ENCODE results near the gene IPPK.

The IPPK gene

DNA sequence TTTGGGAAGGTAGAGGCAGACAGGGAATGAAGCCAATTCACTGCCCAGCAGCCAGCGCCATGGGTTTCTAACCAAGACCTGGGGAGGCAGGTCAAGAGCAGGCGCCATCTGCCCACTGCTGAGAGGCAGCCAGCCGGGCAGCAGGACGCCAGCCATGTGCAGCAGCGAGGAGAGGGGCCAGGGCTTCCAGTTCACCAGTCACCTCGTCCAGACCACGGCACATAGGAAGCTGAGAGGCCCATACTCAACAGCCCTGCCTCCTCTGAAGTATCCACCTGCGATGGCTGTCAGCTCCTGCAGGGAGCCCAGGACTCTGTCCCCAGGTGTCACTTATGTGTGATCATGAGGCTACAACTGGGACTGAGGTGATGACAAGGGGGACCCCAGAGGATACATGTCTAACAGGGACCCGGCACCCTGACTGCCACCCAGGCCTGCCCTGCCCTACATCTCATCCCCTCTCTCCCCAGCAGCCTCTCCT lies 30.1 kb downstream of the IPPK start:
- Histone ChIP-seq H3K9me2 (ENCODE audit: low read depth, low read length) (no peaks in the 10 kb centered on the region), H3K27ac (ENCODE audit: low read depth, low read length, poor library complexity, severe bottlenecking) (no peak overlapping the region), H3K4me1 (ENCODE audit: insufficient read depth, low read length, severe bottlenecking) (no peaks in the 10 kb centered on the region), H3F3A (ENCODE audit: insufficient read depth, low read length) (no peaks in the 10 kb centered on the region), H4K20me1 (ENCODE audit: insufficient read depth, low read length) (no peaks in the 10 kb centered on the region), H2AFZ (ENCODE audit: low read length) (no peak overlapping the region), H3K4me3 (ENCODE audit: low read depth, low read length, poor library complexity, severe bottlenecking) (no peak overlapping the region), H3K9me3 (ENCODE audit: low read length) (no peaks in the 10 kb centered on the region), H3K79me2 (ENCODE audit: insufficient read depth, low read length) (no peaks in the 10 kb centered on the region), H3K9ac (ENCODE audit: low read length) (no peak overlapping the region), H3K36me3 (ENCODE audit: insufficient read depth, low read length) (peaks cover 94% of the 10 kb centered on the region), H3K27me3 (ENCODE audit: insufficient read depth, low read length) (no peaks in the 10 kb centered on the region), H3K4me2 (ENCODE audit: low read length) (no peak overlapping the region)
- TF ChIP-seq EZH2 (IDR thresholded peaks at IDR 0.05; ENCODE audit: borderline replicate concordance, low read length) = no peak
- TF ChIP-seq, protein P1, sequence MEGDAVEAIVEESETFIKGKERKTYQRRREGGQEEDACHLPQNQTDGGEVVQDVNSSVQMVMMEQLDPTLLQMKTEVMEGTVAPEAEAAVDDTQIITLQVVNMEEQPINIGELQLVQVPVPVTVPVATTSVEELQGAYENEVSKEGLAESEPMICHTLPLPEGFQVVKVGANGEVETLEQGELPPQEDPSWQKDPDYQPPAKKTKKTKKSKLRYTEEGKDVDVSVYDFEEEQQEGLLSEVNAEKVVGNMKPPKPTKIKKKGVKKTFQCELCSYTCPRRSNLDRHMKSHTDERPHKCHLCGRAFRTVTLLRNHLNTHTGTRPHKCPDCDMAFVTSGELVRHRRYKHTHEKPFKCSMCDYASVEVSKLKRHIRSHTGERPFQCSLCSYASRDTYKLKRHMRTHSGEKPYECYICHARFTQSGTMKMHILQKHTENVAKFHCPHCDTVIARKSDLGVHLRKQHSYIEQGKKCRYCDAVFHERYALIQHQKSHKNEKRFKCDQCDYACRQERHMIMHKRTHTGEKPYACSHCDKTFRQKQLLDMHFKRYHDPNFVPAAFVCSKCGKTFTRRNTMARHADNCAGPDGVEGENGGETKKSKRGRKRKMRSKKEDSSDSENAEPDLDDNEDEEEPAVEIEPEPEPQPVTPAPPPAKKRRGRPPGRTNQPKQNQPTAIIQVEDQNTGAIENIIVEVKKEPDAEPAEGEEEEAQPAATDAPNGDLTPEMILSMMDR (IDR thresholded peaks at IDR 0.05; ENCODE audit: low read length) = no peak

DNA sequence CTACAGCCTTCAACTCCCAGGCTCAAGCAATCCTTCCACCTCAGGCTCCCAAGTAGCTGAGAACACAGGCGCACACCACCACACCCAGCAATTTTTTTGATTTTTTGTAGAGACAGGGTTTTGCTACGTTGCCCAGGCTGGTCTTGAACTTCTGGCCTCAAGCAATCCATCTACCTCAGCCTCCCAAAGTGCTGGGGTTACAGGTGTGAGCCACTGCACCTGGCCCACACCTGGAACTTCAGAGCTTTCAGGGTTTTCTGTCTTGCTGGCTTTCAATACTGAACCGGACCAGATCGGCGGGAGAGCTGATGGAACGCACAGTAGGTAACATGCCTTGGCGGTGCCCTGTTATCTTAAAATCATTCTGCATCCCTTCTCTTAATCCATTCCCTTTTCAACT lies 30.8 kb downstream of the IPPK start:
- no peaks in the 10 kb centered on the region for H3K9me2 ChIP-seq (ENCODE audit: low read depth, low read length)
- TF ChIP-seq EZH2 (IDR thresholded peaks at IDR 0.05; ENCODE audit: borderline replicate concordance, low read length) = no peak
- TF ChIP-seq, protein P1 (IDR thresholded peaks at IDR 0.05; ENCODE audit: low read length) = no peak
- H3K27me3 ChIP-seq (ENCODE audit: insufficient read depth, low read length) = no peaks in the 10 kb centered on the region
- H3K4me1 ChIP-seq (ENCODE audit: insufficient read depth, low read length, severe bottlenecking) = no peaks in the 10 kb centered on the region
- H3K4me2 ChIP-seq (ENCODE audit: low read length) = no peak overlapping the region
- no peak overlapping the region for H2AFZ ChIP-seq (ENCODE audit: low read length)
- H3K36me3 ChIP-seq (ENCODE audit: insufficient read depth, low read length) = peaks cover 93% of the 10 kb centered on the region
- H3K4me3 ChIP-seq (ENCODE audit: low read depth, low read length, poor library complexity, severe bottlenecking) = no peak overlapping the region
- no peak overlapping the region for H3K27ac ChIP-seq (ENCODE audit: low read depth, low read length, poor library complexity, severe bottlenecking)
- H4K20me1 ChIP-seq (ENCODE audit: insufficient read depth, low read length) = no peaks in the 10 kb centered on the region
- no peaks in the 10 kb centered on the region for H3K9me3 ChIP-seq (ENCODE audit: low read length)
- H3K9ac ChIP-seq (ENCODE audit: low read length) = no peak overlapping the region
- H3F3A ChIP-seq (ENCODE audit: insufficient read depth, low read length) = no peaks in the 10 kb centered on the region
- H3K79me2 ChIP-seq (ENCODE audit: insufficient read depth, low read length) = no peaks in the 10 kb centered on the region

DNA sequence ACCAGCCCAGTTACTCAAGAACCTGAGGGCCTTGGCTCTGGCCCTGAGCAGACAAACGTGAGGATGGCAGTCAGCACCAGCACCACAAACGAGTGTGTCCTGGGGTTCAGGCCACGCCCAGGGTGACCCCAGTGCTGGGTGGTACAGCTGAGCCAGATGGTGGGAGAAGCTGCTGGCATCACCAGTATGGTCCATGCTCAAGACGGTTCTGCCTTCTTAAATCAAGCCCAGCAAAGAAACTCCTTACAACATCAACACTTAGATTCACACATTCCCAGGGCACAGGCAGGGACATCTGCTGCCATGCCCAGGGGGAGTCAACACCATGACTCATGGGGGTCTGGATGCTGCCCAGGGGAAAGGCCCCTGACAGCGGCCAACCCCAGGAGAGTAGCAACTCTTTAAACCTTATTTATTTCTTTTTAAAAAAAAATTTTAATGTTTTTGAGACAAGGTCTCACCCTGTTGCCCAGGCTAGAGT lies 31.3 kb downstream of the IPPK start:
- Histone ChIP-seq H3K9me3 (ENCODE audit: low read length) (no peaks in the 10 kb centered on the region), H3K79me2 (ENCODE audit: insufficient read depth, low read length) (no peaks in the 10 kb centered on the region), H2AFZ (ENCODE audit: low read length) (no peak overlapping the region), H3K27ac (ENCODE audit: low read depth, low read length, poor library complexity, severe bottlenecking) (no peak overlapping the region), H3K27me3 (ENCODE audit: insufficient read depth, low read length) (no peaks in the 10 kb centered on the region), H3K9ac (ENCODE audit: low read length) (no peak overlapping the region), H3K9me2 (ENCODE audit: low read depth, low read length) (no peaks in the 10 kb centered on the region), H3K4me3 (ENCODE audit: low read depth, low read length, poor library complexity, severe bottlenecking) (no peak overlapping the region), H4K20me1 (ENCODE audit: insufficient read depth, low read length) (no peaks in the 10 kb centered on the region), H3F3A (ENCODE audit: insufficient read depth, low read length) (no peaks in the 10 kb centered on the region), H3K4me2 (ENCODE audit: low read length) (no peak overlapping the region), H3K4me1 (ENCODE audit: insufficient read depth, low read length, severe bottlenecking) (no peaks in the 10 kb centered on the region), H3K36me3 (ENCODE audit: insufficient read depth, low read length) (peaks cover 93% of the 10 kb centered on the region)
- TF ChIP-seq, protein P1 (IDR thresholded peaks at IDR 0.05; ENCODE audit: low read length) = no peak
- no peak for TF ChIP-seq EZH2 (IDR thresholded peaks at IDR 0.05; ENCODE audit: borderline replicate concordance, low read length)
